Brain microvascular endothelial cell (primary cell): ENCODE data around the gene TNRC6B.

Experiments used
- DNase-seq: peaks from one replicate; pipeline ENCODE4 v3.0.0-alpha.2; 2020
- H3K27ac ChIP-seq: fragments of 250-450 bp; sonication (Bioruptor Pico); 2 replicates; pipeline ENCODE4 v1.5.1; 2020; ENCODE audit warnings: mild to moderate bottlenecking, moderate library complexity
- H3K27me3 ChIP-seq: fragments of 250-450 bp; sonication (Bioruptor Pico); replicated peaks from 2 replicates; pipeline ENCODE4 v1.5.1; 2020; ENCODE audit warnings: mild to moderate bottlenecking
- H3K36me3 ChIP-seq: fragments of 250-450 bp; sonication (Bioruptor Pico); replicated peaks from 2 replicates; pipeline ENCODE4 v1.5.1; 2020; ENCODE audit warnings: mild to moderate bottlenecking
- H3K4me3 ChIP-seq: 2 replicates; pipeline ENCODE4 v1.5.1; 2011; ENCODE audit warnings: low read depth, mild to moderate bottlenecking, control low read depth, low read length, moderate library complexity
- in situ Hi-C: cut with HindIII; loops from 2 replicates; pipeline ENCODE4 v1.10.0; 2017; ENCODE audit warnings: low sequenced_read_pairs, low pct_ligation_motif_present
- TF ChIP-seq, protein P1 (sequence below): IDR thresholded peaks from 2 replicates; pipeline ENCODE4 v1.5.1; 2011; ENCODE audit warnings: low read depth, mild to moderate bottlenecking, moderate library complexity, low read length, control low read depth, inconsistent platforms; ENCODE audit errors: missing control alignments

Gene TNRC6B

DNA sequence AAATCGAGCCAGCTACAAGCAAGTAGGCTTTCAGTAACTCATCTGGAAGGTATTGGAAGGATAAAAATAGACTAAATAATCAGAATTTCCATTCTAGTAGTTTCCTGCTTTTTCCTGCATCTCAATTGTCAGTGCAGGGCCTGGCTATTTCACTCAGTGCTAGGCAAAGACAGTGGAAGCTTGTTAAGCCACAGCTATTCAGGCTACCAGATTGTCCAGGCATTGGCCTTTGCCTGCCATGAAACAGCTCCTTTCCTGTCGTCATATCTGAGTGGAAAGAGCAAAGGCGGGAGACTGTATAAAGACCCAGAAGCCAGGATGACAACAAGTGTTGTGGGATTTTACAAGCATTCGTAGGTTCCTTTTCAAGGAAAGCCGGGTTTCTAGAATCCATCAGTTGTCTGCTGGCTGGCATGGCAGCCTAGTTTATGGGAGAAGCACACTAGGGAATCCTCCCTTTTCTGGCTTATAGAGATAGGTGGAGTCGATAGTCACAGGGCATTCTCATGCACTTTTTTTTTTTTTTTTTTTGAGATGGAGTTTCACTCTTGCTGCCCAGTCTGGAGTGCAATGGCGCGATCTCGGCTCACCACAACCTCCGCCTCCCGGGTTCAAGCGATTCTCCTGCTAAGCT lies 2.0 kb upstream of the TNRC6B start:
- no peak overlapping the region for H3K27ac ChIP-seq
- no peaks in the 10 kb centered on the region for H3K27me3 ChIP-seq
- H3K36me3 ChIP-seq: no peaks in the 10 kb centered on the region
- TF ChIP-seq, protein P1, sequence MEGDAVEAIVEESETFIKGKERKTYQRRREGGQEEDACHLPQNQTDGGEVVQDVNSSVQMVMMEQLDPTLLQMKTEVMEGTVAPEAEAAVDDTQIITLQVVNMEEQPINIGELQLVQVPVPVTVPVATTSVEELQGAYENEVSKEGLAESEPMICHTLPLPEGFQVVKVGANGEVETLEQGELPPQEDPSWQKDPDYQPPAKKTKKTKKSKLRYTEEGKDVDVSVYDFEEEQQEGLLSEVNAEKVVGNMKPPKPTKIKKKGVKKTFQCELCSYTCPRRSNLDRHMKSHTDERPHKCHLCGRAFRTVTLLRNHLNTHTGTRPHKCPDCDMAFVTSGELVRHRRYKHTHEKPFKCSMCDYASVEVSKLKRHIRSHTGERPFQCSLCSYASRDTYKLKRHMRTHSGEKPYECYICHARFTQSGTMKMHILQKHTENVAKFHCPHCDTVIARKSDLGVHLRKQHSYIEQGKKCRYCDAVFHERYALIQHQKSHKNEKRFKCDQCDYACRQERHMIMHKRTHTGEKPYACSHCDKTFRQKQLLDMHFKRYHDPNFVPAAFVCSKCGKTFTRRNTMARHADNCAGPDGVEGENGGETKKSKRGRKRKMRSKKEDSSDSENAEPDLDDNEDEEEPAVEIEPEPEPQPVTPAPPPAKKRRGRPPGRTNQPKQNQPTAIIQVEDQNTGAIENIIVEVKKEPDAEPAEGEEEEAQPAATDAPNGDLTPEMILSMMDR: no peak
- H3K4me3 ChIP-seq: no peak overlapping the region
- no peak for DNase-seq
- in situ Hi-C loops: no loop called here

DNA sequence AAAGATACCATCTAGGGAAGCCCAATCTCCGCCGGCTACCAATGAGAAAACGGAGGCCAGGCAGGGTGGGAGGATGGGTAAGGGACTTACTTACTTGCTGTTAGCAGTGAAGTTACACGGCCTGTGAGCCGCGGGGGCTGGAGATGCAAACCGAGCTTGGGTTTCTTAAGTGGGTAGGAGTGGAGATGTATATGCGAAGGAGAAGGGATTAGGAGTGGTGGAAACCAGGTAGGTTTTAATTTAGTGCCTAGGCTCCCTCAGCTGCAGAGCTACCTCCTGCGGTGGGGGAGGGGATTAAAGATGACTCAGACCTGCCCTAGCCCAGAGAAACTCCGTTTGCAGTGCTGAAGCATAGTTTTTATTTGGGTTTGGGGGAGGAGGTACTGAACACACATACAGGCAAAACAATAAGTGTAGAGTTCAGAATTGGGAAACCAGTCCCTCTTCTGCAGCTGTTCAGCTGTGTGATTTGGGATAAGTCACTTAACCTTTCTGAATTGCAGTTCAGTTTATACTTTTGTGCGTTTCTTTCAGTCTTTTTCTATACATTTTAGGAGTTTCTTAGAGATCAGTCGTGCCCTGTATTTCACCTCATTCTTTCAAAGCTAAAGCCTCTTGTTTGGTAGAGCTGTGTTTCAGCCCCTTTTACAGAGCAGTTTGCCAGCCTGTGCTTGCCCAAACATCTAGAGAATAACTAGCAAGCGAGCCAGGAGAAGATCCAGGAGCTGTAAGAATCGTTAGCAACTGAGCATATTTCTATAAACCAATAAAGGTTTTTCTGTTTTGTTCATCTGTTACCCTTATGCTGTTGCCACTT lies 596 bp upstream of the TNRC6B start:
- Histone ChIP-seq H3K27me3 (no peaks in the 10 kb centered on the region), H3K4me3 (peak overlapping the region; percentile 73), H3K27ac (peak overlapping the region; percentile 86), H3K36me3 (no peaks in the 10 kb centered on the region)
- DNase-seq: peak; percentile 64
- TF ChIP-seq, protein P1: no peak
- in situ Hi-C loops: no loop called here

DNA sequence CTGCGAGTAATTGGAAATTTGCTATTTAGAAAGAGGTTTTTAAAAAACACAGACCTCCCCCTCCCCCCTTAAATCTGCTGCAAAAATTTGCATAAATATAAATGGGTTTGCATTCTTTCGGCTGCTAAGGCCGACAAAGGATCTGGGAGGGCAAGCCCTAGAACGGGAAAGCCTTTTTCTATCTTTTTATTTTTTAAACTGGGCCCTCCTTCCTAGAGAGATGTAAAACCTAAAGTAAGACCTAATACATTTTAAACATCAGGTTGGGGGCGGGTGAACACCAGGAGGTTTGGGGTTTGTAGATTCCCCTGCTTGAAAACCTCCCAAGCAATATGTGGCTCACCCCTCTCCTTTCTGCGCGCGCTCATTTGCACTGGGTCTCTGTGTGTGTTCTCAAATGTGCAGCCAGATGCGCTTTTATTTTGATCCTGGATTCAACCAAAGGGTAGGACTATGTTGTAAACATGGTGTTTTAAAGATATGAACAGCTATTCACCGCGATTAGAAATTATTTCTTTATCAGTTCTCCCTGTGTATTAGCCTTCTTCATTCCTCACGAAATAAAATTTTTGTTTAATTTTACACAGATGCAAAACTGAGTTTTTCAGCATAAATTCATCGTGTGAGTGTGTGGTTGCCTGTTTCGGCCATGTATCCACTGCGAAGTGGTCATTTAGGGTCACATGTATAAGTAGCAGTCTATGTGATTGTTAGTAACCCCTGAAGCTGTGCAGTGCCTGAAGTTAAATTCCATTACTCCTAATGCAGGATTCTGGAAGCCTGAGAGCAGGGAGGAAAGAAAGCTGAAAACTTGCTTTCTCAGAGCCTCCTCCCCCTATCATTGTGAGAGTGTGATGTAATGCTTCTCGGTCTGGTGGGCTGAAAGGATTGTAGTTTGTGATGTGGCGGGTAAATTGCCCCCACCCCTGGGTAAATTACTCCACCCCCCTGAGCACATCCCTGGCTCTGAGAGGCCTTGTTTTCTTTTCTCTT lies 988 bp downstream of the TNRC6B start:
- H3K36me3 ChIP-seq: no peaks in the 10 kb centered on the region
- H3K27me3 ChIP-seq: no peaks in the 10 kb centered on the region
- H3K4me3 ChIP-seq: peak overlapping the region; percentile 73
- in situ Hi-C loops: no loop called here
- TF ChIP-seq, protein P1: no peak
- peak overlapping the region; percentile 86 for H3K27ac ChIP-seq
- peak; percentile 31 for DNase-seq

GRCh38 chr22:40179526-40179925 lies 1.8 kb downstream of the TNRC6B start:
- DNase-seq: no peak
- no peaks in the 10 kb centered on the region for H3K36me3 ChIP-seq
- in situ Hi-C loops: no loop called here
- H3K27me3 ChIP-seq: no peaks in the 10 kb centered on the region
- peak overlapping the region; percentile 73 for H3K4me3 ChIP-seq
- H3K27ac ChIP-seq: peak overlapping the region; percentile 86
- TF ChIP-seq, protein P1: no peak

- Histone ChIP-seq H3K27ac (no peak overlapping the region), H3K27me3 (no peaks in the 10 kb centered on the region), H3K4me3 (no peak overlapping the region), H3K36me3 (no peaks in the 10 kb centered on the region)
- in situ Hi-C loops: no loop called here
- TF ChIP-seq, protein P1: no peak
- no peak for DNase-seq
Observed at GRCh38 chr22:40180403-40180802, 2.7 kb downstream of the TNRC6B start.
